Activated CD4-positive, alpha-beta T cell treated with anti-CD3 and anti-CD28 coated beads for 48 hours (primary cell): ENCODE results near the gene URGCP.
"Not testable (repeated sequence)": the region's sequence is repeated elsewhere in the genome, so short reads cannot be mapped to it uniquely, and the experiment has no call there.

Source experiments
- DNase-seq: peaks from one replicate; pipeline ENCODE4 v3.0.0-alpha.2; 2020

Gene URGCP

DNA sequence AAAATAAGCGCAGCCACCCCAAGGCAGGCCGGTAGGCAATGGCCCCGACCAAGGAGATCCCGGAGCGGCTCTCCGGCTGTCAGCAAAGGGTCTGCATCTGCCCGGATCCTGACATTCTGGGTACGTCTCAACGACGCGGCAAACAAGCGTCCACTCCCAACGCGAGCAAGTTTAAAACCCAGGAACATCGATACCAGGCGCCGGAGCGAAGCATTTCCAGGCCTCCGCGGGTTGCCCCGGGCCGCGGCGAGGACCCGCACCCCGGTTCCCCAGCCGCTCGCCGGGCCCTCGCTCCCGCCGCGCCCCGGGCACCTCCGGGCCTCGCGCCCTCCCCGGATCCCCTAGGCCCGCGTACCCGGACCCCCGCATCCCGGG is 453 bp downstream of the URGCP start:
- DNase-seq, result peak; percentile 37

DNA sequence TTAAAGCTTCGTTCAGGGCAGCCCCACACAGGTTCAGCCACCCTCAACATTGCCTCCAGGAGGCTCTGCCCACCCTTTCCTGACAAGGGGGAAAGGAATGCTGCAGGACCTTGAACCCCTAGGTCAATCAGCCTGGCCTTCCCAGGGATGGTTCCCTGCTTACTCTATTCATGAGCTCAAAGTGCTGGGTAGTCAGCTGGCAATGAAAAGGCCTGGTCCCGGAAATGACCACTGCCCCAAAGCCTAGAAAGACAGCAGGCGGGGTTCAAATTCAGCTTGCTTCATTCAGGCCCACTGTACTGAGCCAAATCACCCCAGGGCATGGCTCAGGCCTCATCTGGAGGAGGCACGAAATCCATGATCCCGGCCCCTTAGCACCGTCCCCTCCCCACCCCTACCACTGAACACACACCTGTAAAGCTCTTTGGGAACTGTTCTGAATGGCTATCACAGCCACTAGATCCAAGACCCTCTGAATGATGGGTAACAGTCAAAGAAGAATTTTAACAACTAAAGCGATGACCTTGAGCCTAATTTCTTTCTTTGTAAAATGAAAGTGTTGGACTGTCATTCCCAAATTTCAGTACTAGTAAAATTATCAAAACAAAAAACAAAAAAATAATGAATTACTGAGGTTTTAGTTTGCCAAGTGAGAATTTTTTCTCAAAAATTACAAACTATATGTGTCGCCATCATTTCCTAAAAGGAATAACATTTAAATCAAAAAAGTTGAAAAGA is 1.0 kb downstream of the URGCP start:
- no peak for DNase-seq

GRCh38 chr7:43904533-43905208 is 1.7 kb downstream of the URGCP start:
- DNase-seq, result no peak

DNA sequence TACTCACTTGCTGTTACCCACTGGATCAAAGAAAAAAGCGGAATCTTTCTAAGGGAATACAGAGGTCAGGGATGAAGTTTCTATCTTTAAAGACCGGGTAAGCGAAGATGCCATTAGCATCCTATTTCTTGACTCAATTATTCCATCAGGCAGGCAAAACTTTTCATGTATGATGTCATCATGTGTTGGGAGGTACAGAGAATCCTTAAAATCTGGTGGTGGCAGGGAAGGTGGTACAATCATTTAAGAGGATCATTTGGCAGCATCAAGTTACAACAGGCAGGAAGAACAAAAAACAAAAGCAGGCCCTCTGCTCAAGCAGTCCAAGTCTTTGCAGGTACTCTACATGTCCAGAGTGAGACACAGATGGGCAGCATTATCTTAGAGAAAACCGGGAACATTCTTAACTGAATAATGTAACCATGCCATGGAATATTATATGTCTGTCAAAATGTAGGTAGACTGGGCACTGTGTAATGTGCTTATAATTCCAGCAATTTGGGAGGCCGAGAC is 3.8 kb downstream of the URGCP start:
- no peak for DNase-seq

- not testable (repeated sequence) for DNase-seq
These were observed 7.8 kb downstream of the URGCP start for GRCh38 chr7:43898571-43898970.

DNA sequence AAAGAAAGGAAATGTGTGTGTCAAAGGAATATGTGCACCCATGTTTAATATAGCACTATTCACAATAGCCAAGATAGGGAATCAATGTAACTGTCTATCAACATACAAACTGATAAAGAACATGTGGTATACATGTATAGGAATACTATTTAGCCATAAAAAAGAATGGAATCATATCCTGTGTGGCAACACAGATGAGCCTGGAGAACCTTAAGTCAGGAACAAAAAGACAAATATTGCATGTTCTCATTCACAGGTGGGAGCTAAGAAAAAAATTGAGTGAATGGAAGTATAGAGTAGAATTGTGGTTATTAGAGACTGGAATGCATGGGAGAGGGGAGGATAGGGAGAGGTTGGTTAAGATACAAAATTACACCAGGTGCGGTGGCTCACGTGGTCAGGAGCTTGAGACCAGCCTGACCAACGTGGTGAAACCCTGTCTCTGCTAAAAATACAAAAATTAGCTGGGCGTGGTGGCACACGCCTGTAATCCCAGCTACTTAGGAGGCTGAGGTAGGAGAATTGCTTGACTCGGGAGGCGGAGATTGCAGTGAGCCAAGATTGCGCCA is 10.5 kb downstream of the URGCP start:
- no peak for DNase-seq

DNA sequence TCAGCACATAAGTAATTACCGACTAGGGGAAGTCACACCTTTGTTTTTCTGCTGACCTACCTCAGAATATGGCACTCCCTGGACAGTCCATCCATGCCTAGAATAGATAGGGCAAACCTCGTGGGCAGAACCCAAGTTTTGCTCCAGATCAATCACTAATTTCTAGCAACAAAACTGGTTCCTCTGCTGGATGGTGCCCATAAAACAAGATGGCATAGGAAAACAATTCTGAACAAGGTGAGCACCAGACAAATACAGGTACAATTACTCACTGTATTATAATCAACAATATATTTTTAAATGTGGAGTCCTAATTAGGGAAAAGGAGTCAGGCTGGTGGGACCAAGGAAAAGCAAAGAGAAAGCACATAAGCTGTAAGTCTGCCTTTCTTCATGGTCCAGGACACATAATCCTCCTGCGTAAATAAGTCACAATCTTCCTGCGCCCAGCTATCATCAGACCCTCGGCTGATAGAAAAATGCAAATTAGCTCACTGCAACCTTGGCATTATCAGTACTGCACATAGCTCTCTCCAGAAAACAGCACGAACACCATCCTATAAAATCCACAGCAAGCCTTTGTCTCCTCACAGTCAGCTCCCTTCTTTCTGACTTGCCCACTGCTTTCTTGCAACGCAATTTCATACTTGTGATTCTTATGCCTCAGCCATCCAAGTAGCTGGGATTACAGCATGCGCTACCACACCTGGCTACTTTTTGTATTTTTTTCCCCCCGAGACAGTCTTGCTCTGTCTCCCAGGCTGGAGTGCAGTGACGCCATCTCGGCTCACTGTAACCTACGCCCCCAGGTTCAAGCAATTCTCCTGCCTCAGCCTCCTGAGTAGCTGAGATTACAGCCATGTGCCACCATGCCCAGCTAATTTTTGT is 15.1 kb downstream of the URGCP start:
- DNase-seq, result no peak

- DNase-seq, result no peak
These were observed 15.9 kb downstream of the URGCP start for GRCh38 chr7:43890468-43890867.

GRCh38 chr7:43888993-43889945 is 17.1 kb downstream of the URGCP start:
- peak; percentile 24 for DNase-seq

- no peak for DNase-seq
These were observed 21.8 kb downstream of the URGCP start for GRCh38 chr7:43884617-43885016.

- DNase-seq, result no peak
These were observed 22.2 kb downstream of the URGCP start for GRCh38 chr7:43884209-43884608.

DNA sequence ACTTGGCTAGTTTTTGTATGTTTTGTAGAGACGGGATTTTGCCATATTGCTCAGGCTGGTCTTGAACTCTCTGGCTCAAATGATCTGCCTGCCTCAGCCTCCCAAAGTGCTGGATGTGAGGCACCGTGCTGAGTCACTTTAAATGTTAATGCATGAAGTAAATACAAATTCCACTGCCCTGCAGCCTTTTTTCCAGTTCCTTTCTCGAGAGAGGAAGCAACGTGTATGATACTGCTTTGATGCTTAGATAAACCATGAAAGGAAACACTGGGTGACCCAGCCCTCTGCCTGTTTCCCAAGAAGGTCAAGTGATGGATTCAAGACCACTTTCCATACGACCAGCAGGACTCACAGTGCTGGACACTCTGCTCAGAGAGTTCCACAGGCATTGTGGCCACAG is 25.8 kb downstream of the URGCP start:
- DNase-seq, result no peak

- no peak for DNase-seq
These were observed 26.9 kb downstream of the URGCP start for GRCh38 chr7:43879477-43879876.

DNA sequence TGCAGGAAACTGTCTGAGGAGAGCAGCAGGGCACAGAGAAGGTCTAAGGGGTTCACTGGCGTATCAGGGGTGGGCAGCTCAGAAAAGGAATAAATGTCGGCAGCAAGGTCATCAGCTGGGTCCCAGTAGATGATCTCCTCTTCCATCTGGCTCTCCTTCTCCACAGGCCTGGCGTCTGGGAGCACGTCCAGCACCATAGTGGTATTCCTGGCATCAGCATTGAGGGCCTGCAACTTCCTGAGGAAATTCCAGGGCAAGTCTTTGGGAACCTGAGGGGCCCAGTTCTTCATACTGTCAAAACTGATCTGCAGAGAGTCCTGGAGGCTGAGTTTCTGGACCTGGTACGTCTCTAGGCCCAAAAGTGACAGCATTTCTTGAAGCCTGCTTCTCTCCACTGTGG is 27.5 kb downstream of the URGCP start:
- no peak for DNase-seq

DNA sequence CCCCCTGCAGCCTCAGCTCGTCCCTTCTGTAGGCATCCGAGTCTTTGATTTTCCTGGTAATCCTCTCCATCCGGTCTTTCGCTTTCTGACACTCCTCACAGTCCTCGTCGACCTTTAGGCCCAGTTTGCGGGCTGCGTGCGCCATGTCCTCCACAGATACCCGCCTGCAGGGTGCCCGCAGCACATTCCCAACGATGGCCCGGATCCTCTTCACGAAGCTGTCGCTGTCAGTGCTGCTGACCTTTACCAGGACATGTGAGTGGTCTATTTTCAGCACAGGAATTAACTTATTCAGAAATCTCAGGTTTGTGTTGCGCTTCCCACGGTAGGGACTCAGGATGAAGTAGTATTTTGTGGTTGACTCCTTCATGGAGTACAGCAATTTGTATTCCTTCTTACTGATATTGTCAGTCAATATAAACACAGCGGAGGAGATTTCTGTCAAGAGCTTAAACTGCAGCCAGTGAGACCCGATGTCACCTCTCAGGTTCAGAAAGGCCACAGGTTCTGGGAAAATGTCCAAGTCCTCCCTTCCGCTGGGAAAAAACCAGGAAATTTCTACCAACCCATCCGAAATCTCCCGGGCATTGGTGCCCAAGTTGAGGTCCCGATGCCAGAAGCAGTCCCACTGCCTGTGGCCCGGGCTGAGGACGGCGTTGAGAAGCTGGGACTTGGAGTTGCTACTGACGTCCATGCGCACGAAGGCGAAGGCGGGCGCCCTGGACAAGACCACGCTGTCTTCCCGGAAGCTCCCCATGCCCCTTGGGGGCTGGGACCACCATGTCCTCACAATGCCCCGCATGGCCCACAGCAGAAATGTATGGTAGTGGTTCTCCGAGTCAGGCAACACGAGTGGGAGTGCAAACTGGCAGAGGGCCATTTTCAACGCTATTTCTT is 28.2 kb downstream of the URGCP start:
- DNase-seq, result no peak

DNA sequence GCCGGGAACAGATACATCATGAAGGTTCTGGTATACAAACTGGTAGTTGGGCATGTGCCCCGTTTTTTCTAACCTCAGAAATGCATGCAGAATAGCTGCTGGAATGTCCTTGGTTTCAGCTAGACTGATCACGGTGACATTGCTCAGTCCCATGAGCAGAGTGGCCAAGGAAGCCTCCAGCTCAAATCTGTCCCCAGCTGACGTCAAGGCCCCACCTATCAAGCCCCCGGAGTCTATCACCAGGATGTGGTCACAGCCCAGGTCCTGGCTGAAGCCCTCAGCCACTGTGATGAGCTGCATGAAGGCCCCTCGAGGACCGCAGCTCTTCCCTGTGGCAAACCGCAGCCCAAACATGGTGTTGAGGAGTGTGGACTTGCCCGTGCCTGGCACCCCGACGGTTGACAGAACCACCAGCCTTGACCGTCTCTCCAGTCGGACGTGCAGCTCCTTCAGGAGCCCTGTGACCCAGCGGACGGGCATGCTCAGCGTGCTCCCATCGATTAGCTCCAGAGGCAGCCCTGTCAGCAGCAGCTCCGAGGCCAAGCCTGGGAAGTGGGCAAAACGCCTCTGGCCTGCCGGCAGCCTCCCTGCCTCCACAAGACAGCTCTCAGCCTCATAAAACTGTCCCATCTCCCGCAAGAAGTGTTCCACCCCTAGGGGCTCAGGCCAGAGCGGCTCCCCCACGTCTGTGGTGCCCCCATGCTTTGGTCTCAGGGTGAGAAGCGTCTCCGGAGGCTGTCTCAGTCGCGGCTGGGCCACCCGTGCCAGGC is 29.2 kb downstream of the URGCP start:
- no peak for DNase-seq

- no peak for DNase-seq
These were observed 30.2 kb downstream of the URGCP start for GRCh38 chr7:43876241-43876640.

- no peak for DNase-seq
These were observed 33.1 kb downstream of the URGCP start for GRCh38 chr7:43873300-43873699.

DNA sequence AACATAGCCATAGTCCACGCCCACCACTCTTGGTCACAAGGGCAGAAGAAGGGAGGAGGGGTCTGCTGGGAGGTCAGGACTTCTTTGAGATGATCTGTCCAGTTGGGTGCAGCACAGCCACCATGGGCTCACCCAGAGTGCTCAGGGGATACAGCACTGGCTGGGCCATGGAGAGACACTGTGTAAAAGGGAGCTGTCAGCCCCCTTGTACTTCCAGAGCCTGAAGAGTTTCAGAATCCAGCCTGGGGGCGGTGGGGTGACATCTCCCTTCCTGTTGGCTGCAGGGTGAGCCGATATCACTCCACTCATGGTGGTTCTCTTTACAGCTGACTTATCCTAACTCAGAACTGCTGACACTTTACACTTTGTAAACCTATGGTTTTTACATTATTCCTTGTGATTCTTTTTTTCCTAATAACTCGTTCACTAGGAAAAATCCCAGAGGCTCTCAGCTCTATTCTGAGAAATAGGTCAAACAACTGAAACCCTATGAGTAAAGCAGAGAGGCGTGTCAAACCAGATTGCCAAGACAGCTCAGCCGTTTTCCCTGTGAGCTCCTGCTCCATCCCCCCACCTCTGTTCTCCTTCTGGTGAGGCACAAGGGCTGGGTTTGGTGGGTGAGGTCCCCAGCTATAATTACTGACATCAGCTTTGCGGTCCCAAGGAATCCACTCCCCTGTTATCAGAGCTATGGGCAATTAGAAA is 33.8 kb downstream of the URGCP start:
- no peak for DNase-seq
